NCI-H226 (cell line): ENCODE results near the gene AXIN1.
A peak's percentile ranks its signal among the peaks of the same experiment; 100 is the strongest.
"Not testable (repeated sequence)": the region's sequence is repeated elsewhere in the genome, so short reads cannot be mapped to it uniquely, and the experiment has no call there.

Source experiments
- DNase-seq: peaks from one replicate; pipeline ENCODE4 v3.0.0-alpha.2; 2015

Gene AXIN1

GRCh38 chr16:369275-369865 lies 16.8 kb upstream of the AXIN1 start:
- no peak for DNase-seq

- DNase-seq = no peak
Observed at GRCh38 chr16:368388-369158, 16.1 kb upstream of the AXIN1 start.

GRCh38 chr16:367333-367903 lies 14.9 kb upstream of the AXIN1 start:
- DNase-seq = no peak

- DNase-seq = no peak
Observed at GRCh38 chr16:366476-366875, 14.0 kb upstream of the AXIN1 start.

GRCh38 chr16:364595-365491 lies 12.3 kb upstream of the AXIN1 start:
- no peak for DNase-seq

- DNase-seq = no peak
Observed at GRCh38 chr16:363766-364490, 11.4 kb upstream of the AXIN1 start.

GRCh38 chr16:363110-363765 lies 10.7 kb upstream of the AXIN1 start:
- no peak for DNase-seq

GRCh38 chr16:362702-362999 lies 10.1 kb upstream of the AXIN1 start:
- DNase-seq = not testable (repeated sequence)

GRCh38 chr16:361872-362701 lies 9.6 kb upstream of the AXIN1 start:
- peak; percentile 44 for DNase-seq

- DNase-seq = no peak
Observed at GRCh38 chr16:361341-361871, 8.9 kb upstream of the AXIN1 start.

- no peak for DNase-seq
Observed at GRCh38 chr16:360698-361336, 8.3 kb upstream of the AXIN1 start.

- DNase-seq = no peak
Observed at GRCh38 chr16:359871-360697, 7.6 kb upstream of the AXIN1 start.

GRCh38 chr16:359067-359763 lies 6.7 kb upstream of the AXIN1 start:
- no peak for DNase-seq

- DNase-seq = no peak
Observed at GRCh38 chr16:356741-357140, 4.2 kb upstream of the AXIN1 start.

- no peak for DNase-seq
Observed at GRCh38 chr16:354971-355461, 2.5 kb upstream of the AXIN1 start.

- no peak for DNase-seq
Observed at GRCh38 chr16:354291-354881, 1.9 kb upstream of the AXIN1 start.

GRCh38 chr16:353404-354290 lies 1.1 kb upstream of the AXIN1 start:
- DNase-seq = no peak
